K562 (cell line): Measurements from ENCODE around the gene CAB39. TPM values are rescaled to one million over a fixed set of nuclear protein-coding genes. Genes with fewer than 3 reads are reported as not detected.

Source experiments
- ATAC-seq: fragments of 200-7000 bp; cut with Tn5 transposase; 3 replicates; pipeline ENCODE4 v1.9.1; 2020; ENCODE audit warnings: moderate library complexity
- BruUV-seq: library from RNA; stranded (reverse); fragments of 400-500 nt; replicated peaks from 2 replicates; lab custom pipeline; 2021; lab: Mats Ljungman, UMichigan
- CTCF ChIA-PET: fragments of 300-600 bp; formaldehyde crosslinking; extraction: SDS; loops from one replicate; lab custom pipeline; 2021; ENCODE audit warnings: low intra/inter-chr PET ratio; lab: Yijun Ruan, JAX
- POLR2A ChIA-PET: fragments of 300-600, 350-650 bp; sonication (Branson Sonifier 250); formaldehyde crosslinking; extraction: SDS; loops from one replicate; lab custom pipeline; 2021; ENCODE audit warnings: antibody characterized with exemption, inconsistent platforms; lab: Yijun Ruan, JAX
- DNase-seq, 4 experiments: peaks; one replicate each; pipeline versions ENCODE4 v3.0.0 to v3.0.0-alpha.2; 2011 to 2018; ENCODE audit warnings: low spot score in 3 of 4, mixed read lengths in 3 of 4; ENCODE audit errors: extremely low read depth in 1 of 4
- FAIRE-seq: peaks from 2 replicates; lab custom pipeline; 2011; peaks lifted over from hg19 to GRCh38; lab: Jason Lieb, UNC
- H2AFZ ChIP-seq: 2 replicates; pipeline ENCODE4 v1.6.0; 2011; ENCODE audit warnings: low read depth, low read length, control low read depth, inconsistent platforms
- H3K27ac ChIP-seq: fragments of 200-600 bp; 3 replicates; pipeline ENCODE4 v1.8.0; 2011; ENCODE audit warnings: low read depth, mild to moderate bottlenecking, control low read depth, inconsistent platforms, low read length, moderate library complexity, mixed read lengths; ENCODE audit errors: extremely low read depth
- H3K27me3 ChIP-seq, 2 experiments: fragments of 300-600 bp in 1 of 2; 2 replicates in 1 of 2; 3 replicates in 1 of 2; pipeline versions ENCODE4 v1.6.0 to v1.8.0; 2011; ENCODE audit warnings: inconsistent platforms in 2 of 2, low read length in 2 of 2, mild to moderate bottlenecking in 1 of 2, mixed read lengths in 1 of 2, moderate library complexity in 1 of 2; ENCODE audit not compliant: control insufficient read depth in 2 of 2, insufficient read depth in 2 of 2
- H3K36me3 ChIP-seq: fragments of 300-600 bp; 3 replicates; pipeline ENCODE4 v1.8.0; 2011; ENCODE audit warnings: mild to moderate bottlenecking, low read length, inconsistent platforms; ENCODE audit not compliant: control insufficient read depth, insufficient read depth
- H3K4me1 ChIP-seq, 2 experiments: fragments of 200-600 bp in 1 of 2; replicated peaks in 1 of 2; 2 replicates in 1 of 2; 3 replicates in 1 of 2; pipeline versions ENCODE4 v1.5.1 to v1.8.0; 2011; ENCODE audit warnings: inconsistent platforms in 2 of 2, low read length in 2 of 2, mild to moderate bottlenecking in 1 of 2, mixed read lengths in 1 of 2, moderate library complexity in 1 of 2; ENCODE audit not compliant: control insufficient read depth in 2 of 2, insufficient read depth in 2 of 2
- H3K4me2 ChIP-seq: 2 replicates; pipeline ENCODE4 v1.6.1; 2011; ENCODE audit warnings: low read length, control low read depth, inconsistent platforms, mixed read lengths; ENCODE audit not compliant: insufficient read depth
- H3K4me3 ChIP-seq: fragments of 200-600 bp; sonication (generic), shearing (Covaris generic); 2 replicates; pipeline ENCODE4 v1.5.1; 2016; ENCODE audit warnings: control low read depth, inconsistent platforms
- H3K79me2 ChIP-seq: fragments of 200-600 bp; 3 replicates; pipeline ENCODE4 v1.8.0; 2011; ENCODE audit warnings: low read length, inconsistent platforms; ENCODE audit not compliant: control insufficient read depth, insufficient read depth
- H3K9ac ChIP-seq, 2 experiments: 2 replicates each; pipeline versions ENCODE4 v1.6.0 to v1.6.1; 2011; ENCODE audit warnings: low read depth in 2 of 2, low read length in 2 of 2, control low read depth in 1 of 2, inconsistent platforms in 1 of 2, mild to moderate bottlenecking in 1 of 2, mixed read lengths in 1 of 2; ENCODE audit not compliant: insufficient read depth in 1 of 2
- H3K9me1 ChIP-seq: one replicate; pipeline ENCODE4 v1.6.0; 2011; ENCODE audit warnings: inconsistent platforms, mild to moderate bottlenecking, low read length, moderate library complexity; ENCODE audit not compliant: control insufficient read depth, insufficient read depth
- H3K9me3 ChIP-seq: replicated peaks from 2 replicates; pipeline ENCODE4 v1.5.1; 2011; ENCODE audit warnings: low read depth, low read length, inconsistent platforms; ENCODE audit not compliant: control insufficient read depth, insufficient read depth
- H4K20me1 ChIP-seq: replicated peaks from 2 replicates; pipeline ENCODE4 v1.6.1; 2011; ENCODE audit warnings: low read length, inconsistent platforms, mixed read lengths; ENCODE audit not compliant: control insufficient read depth, insufficient read depth
- ARID3A ChIP-seq: IDR thresholded peaks from 2 replicates; pipeline ENCODE4 v1.6.1; 2012; ENCODE audit warnings: low read depth, low read length, improper control_type of control experiment, borderline replicate concordance
- HDAC3 ChIP-seq: fragments of 450-650 bp; IDR thresholded peaks from 2 replicates; pipeline ENCODE4 v1.6.1; 2018; ENCODE audit warnings: borderline replicate concordance, mild to moderate bottlenecking, moderate library complexity; ENCODE audit not compliant: partially characterized antibody
- ILF3 ChIP-seq: fragments of 450-650 bp; IDR thresholded peaks from 2 replicates; pipeline ENCODE4 v1.6.1; 2018; ENCODE audit warnings: antibody characterized with exemption, mild to moderate bottlenecking, moderate library complexity, borderline replicate concordance
- MAFF ChIP-seq: IDR thresholded peaks from 2 replicates; pipeline ENCODE4 v1.6.1; 2012; ENCODE audit warnings: low read length, improper control_type of control experiment
- MAFG ChIP-seq: fragments of 450-650 bp; conservative IDR thresholded peaks from 2 replicates; pipeline ENCODE4 v1.6.1; 2016; ENCODE audit warnings: missing genetic modification characterization, missing compliant biosample characterization
- NFIX ChIP-seq: fragments of 250-450 bp; sonication (Bioruptor Pico); IDR thresholded peaks from 2 replicates; pipeline ENCODE4 v1.4.0; 2020; ENCODE audit warnings: low read depth, mild to moderate bottlenecking, moderate library complexity
- ZNF12 ChIP-seq: sonication (generic); formaldehyde crosslinking; IDR thresholded peaks from 2 replicates; pipeline ENCODE4 v1.4.0; 2020; ENCODE audit warnings: mild to moderate bottlenecking, missing genetic modification reagents
- in situ Hi-C: fragments of 300-500 bp; cut with MboI; formaldehyde crosslinking; loops from 4 replicates; pipeline ENCODE4 v1.15.0; 2018; ENCODE audit warnings: inconsistent platforms, mixed read lengths
- intact Hi-C: fragments of 100-400 bp; cut with micrococcal nuclease; formaldehyde crosslinking; loops from 2 replicates; pipeline ENCODE4 v1.14.2; 2022
- polyA plus RNA-seq, 8 experiments: library from polyadenylated mRNA; depleted of rRNA in 4 of 8; stranded (reverse) in 5 of 8; unstranded in 3 of 8; fragments of >200 nt; fragmentation: Nextera tagmentation in 2 of 8; fragmentation: Illumina TruSeq in 1 of 8; extraction: Ambion mirVana in 2 of 8; extraction: Trizol in 1 of 8; gene quantifications; 2 replicates each; pipeline versions ENCODE4 v1.2.1 to v1.2.3, GENCODE V29; 2011 to 2014; ENCODE audit warnings: inconsistent platforms in 1 of 8, missing spikeins in 1 of 8
- total RNA-seq, 7 experiments: library from RNA; depleted of rRNA in 6 of 7; stranded (reverse); fragments of >200 nt in 6 of 7; fragmentation: Illumina TruSeq in 2 of 7; extraction: Trizol in 2 of 7; gene quantifications; 2 replicates each; pipeline versions ENCODE4 v1.2.1 to v1.2.3, GENCODE V29; 2011 to 2021; ENCODE audit warnings: low replicate concordance in 1 of 7
- TF ChIP-seq, protein P1 (sequence below): fragments of 250-450 bp; sonication (Bioruptor Pico); IDR thresholded peaks from 2 replicates; pipeline ENCODE4 v1.5.0; 2021
- TF ChIP-seq, protein P2 (sequence below): fragments of 250-450 bp; sonication (Bioruptor Pico); IDR thresholded peaks from 2 replicates; pipeline ENCODE4 v1.4.0; 2020; ENCODE audit warnings: mild to moderate bottlenecking, moderate library complexity
- TF ChIP-seq, protein P3 (sequence below): fragments of 250-450 bp; sonication (Bioruptor Pico); IDR thresholded peaks from 2 replicates; pipeline ENCODE4 v1.5.0; 2021
- TF ChIP-seq, protein P4 (sequence below): fragments of 250-450 bp; sonication (Bioruptor Pico); IDR thresholded peaks from 2 replicates; pipeline ENCODE4 v1.5.0; 2021; ENCODE audit warnings: mild to moderate bottlenecking, moderate library complexity

The CAB39 gene
- total and polyA plus RNA-seq, 9 of the 15 experiments (the other 6 are each of a cell fraction or from before 2014, with no cell fraction given) = 27.2 to 94.4 (median 70.1) TPM

DNA sequence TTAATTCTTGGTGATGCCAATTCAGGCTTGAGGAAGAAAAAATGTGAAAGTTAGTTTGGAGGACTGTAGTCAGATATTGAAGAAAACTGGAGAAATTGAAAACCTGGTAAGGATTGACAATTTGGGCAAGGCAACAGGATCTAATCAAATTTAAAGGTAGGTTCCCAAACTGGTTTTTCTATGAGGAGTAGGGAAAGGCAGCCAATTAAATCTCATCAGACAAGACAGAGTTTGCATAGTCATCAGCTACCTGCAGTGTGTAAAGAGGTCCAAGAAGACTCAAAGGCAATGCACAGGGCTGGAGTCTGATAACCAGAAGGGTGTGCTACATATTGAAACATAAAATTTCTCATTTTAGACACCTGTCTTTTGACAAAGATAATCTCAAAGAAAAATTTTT lies 16.0 kb upstream of the CAB39 start:
- CTCF ChIA-PET = interaction anchor here (1.1 kb wide), 1 partner anchor 17 kb away, joined by 3 read pairs; the partner anchor contains the start of gene CAB39
- Histone ChIP-seq H3K9ac (no peak overlapping the region), H3K79me2 (no peaks in the 10 kb centered on the region), H3K4me2 (no peak overlapping the region), H3K9me1 (no peaks in the 10 kb centered on the region), H3K9me3 (no peaks in the 10 kb centered on the region), H2AFZ (no peak overlapping the region), H3K36me3 (no peaks in the 10 kb centered on the region), H3K4me3 (no peak overlapping the region), H3K27ac (no peak overlapping the region), H3K27me3 (no peaks in the 10 kb centered on the region), H4K20me1 (no peaks in the 10 kb centered on the region), H3K4me1 (no peaks in the 10 kb centered on the region; a peak in 2 of 5 replicates)
- FAIRE-seq (no peak), DNase-seq (no peak), ATAC-seq (peak; percentile 49; the same call in 1 of the 3 replicates)
- no TSS peak for BruUV-seq
- in situ Hi-C loops (no loop called here), intact Hi-C loops (no loop called here)
- POLR2A ChIA-PET = interaction anchor here (0.6 kb wide), 1 partner anchor 40 kb away, joined by 3 read pairs; no protein-coding TSS in a partner anchor
- TF ChIP-seq, protein P1, sequence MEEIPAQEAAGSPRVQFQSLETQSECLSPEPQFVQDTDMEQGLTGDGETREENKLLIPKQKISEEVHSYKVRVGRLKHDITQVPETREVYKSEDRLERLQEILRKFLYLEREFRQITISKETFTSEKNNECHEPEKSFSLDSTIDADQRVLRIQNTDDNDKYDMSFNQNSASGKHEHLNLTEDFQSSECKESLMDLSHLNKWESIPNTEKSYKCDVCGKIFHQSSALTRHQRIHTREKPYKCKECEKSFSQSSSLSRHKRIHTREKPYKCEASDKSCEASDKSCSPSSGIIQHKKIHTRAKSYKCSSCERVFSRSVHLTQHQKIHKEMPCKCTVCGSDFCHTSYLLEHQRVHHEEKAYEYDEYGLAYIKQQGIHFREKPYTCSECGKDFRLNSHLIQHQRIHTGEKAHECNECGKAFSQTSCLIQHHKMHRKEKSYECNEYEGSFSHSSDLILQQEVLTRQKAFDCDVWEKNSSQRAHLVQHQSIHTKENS (CRISPR knock-in tag) = no peak
- TF ChIP-seq, protein P2, sequence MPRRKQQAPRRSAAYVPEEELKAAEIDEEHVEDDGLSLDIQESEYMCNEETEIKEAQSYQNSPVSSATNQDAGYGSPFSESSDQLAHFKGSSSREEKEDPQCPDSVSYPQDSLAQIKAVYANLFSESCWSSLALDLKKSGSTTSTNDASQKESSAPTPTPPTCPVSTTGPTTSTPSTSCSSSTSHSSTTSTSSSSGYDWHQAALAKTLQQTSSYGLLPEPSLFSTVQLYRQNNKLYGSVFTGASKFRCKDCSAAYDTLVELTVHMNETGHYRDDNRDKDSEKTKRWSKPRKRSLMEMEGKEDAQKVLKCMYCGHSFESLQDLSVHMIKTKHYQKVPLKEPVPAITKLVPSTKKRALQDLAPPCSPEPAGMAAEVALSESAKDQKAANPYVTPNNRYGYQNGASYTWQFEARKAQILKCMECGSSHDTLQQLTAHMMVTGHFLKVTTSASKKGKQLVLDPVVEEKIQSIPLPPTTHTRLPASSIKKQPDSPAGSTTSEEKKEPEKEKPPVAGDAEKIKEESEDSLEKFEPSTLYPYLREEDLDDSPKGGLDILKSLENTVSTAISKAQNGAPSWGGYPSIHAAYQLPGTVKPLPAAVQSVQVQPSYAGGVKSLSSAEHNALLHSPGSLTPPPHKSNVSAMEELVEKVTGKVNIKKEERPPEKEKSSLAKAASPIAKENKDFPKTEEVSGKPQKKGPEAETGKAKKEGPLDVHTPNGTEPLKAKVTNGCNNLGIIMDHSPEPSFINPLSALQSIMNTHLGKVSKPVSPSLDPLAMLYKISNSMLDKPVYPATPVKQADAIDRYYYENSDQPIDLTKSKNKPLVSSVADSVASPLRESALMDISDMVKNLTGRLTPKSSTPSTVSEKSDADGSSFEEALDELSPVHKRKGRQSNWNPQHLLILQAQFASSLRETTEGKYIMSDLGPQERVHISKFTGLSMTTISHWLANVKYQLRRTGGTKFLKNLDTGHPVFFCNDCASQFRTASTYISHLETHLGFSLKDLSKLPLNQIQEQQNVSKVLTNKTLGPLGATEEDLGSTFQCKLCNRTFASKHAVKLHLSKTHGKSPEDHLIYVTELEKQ = no peak
- TF ChIP-seq HDAC3 (no peak), ARID3A (no peak), MAFF (no peak), ZNF12 (no peak), ILF3 (no peak), NFIX (CRISPR knock-in tag) (no peak), MAFG (tag) (no peak)
- TF ChIP-seq, protein P3, sequence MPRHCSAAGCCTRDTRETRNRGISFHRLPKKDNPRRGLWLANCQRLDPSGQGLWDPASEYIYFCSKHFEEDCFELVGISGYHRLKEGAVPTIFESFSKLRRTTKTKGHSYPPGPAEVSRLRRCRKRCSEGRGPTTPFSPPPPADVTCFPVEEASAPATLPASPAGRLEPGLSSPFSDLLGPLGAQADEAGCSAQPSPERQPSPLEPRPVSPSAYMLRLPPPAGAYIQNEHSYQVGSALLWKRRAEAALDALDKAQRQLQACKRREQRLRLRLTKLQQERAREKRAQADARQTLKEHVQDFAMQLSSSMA (CRISPR knock-in tag) = no peak
- TF ChIP-seq, protein P4, sequence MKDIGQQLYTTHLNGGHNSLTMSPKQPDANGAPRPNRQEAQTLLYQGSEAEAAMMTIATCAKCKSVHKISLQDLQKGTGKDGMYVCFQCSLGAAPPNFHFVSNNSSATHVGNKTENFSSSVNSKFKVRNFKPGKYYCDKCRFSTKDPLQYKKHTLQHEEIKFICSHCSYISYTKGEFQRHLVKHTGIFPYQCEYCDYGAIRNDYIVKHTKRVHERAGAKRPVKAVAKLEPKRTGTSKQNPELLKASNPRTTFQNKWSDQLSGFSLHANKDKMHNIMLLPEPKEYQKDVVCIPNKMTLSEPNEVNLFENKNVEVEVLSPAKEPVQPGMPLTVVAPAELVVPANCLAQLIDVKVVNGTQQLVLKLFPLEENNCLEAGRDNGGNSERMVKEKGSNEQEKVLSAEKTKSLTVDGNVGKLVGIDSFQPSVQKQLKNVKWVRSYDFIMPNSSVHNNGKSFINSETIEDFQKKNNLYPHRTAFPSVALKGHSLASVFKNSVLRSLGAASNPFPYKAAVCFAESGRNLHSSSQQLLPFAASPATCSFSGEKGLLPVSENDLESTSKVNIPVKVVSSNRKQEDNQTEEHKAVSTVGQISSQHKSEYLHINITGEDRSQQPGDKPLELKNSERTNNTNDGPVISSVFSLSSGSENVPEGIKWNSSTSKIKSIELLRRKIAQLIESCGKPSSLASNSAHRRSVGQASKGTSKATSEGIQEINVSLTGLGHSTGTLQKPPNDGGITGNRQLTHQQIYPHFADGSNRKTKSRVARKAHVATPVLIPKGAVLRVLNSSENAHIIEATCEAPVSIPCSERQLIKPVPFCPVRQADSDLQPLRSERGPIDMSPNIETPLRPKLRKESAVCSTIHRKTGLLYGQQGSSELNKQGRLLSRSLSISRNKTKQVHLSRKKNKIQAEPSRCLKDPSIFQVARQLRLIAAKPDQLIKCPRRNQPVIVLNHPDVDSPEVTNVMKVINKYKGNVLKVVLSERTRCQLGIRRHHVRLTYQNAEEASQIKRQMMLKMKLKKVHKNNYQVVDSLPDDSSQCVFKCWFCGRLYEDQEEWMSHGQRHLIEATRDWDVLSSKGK (CRISPR knock-in tag) = no peak
